HepG2 (cell line): Measurements from ENCODE around the gene HOXD9. TPM values are rescaled to one million over a fixed set of nuclear protein-coding genes. Genes with fewer than 3 reads are reported as not detected.
A peak's percentile ranks its signal among the peaks of the same experiment; 100 is the strongest.

ENCODE experiments used
- ARNTL ChIP-seq: sonication (generic); formaldehyde crosslinking; IDR thresholded peaks from 2 replicates; pipeline ENCODE4 v1.4.0; 2020; ENCODE audit warnings: mild to moderate bottlenecking, missing genetic modification reagents
- CAMTA2 ChIP-seq: sonication (generic); formaldehyde crosslinking; IDR thresholded peaks from 2 replicates; pipeline ENCODE4 v1.4.0; 2020; ENCODE audit warnings: mild to moderate bottlenecking, missing genetic modification reagents, borderline replicate concordance
- DPF2 ChIP-seq: sonication (generic); formaldehyde crosslinking; IDR thresholded peaks from 2 replicates; pipeline ENCODE4 v1.4.0; 2020; ENCODE audit warnings: mild to moderate bottlenecking, low read depth, missing genetic modification reagents, borderline replicate concordance
- ETS1 ChIP-seq: sonication (generic); formaldehyde crosslinking; IDR thresholded peaks from 2 replicates; pipeline ENCODE4 v1.4.0; 2020; ENCODE audit warnings: missing genetic modification reagents
- FOXO1 ChIP-seq: sonication (generic); formaldehyde crosslinking; IDR thresholded peaks from 2 replicates; pipeline ENCODE4 v1.4.0; 2020; ENCODE audit warnings: missing genetic modification reagents
- GATA4 ChIP-seq: sonication (generic); IDR thresholded peaks from 2 replicates; pipeline ENCODE4 v1.6.1; 2016; ENCODE audit warnings: antibody characterized with exemption, low read depth, borderline replicate concordance
- GATAD2A ChIP-seq: IDR thresholded peaks from 2 replicates; pipeline ENCODE4 v1.6.1; 2016
- MED8 ChIP-seq: sonication (generic); formaldehyde crosslinking; IDR thresholded peaks from 2 replicates; pipeline ENCODE4 v1.8.1; 2023; ENCODE audit warnings: mild to moderate bottlenecking, missing genetic modification reagents; ENCODE audit not compliant: insufficient replicate concordance
- MIER3 ChIP-seq: IDR thresholded peaks from 2 replicates; pipeline ENCODE4 v1.6.1; 2016; ENCODE audit warnings: missing compliant biosample characterization, borderline replicate concordance
- PLSCR1 ChIP-seq: sonication (generic); formaldehyde crosslinking; IDR thresholded peaks from 2 replicates; pipeline ENCODE4 v1.5.0; 2020; ENCODE audit warnings: missing genetic modification reagents, mild to moderate bottlenecking, borderline replicate concordance
- SP1 ChIP-seq, 2 experiments: fragments of 450-650 bp in 1 of 2; sonication (generic) in 1 of 2; formaldehyde crosslinking in 1 of 2; IDR thresholded peaks; 2 replicates each; pipeline versions ENCODE4 v1.4.0 to v1.6.1; 2016 to 2020; ENCODE audit warnings: missing genetic modification reagents in 1 of 2
- SP140L ChIP-seq: sonication (generic); formaldehyde crosslinking; IDR thresholded peaks from 2 replicates; pipeline ENCODE4 v1.4.0; 2020; ENCODE audit warnings: missing genetic modification reagents, borderline replicate concordance
- TOE1 ChIP-seq: sonication (generic); formaldehyde crosslinking; IDR thresholded peaks from 2 replicates; pipeline ENCODE4 v1.4.0; 2020; ENCODE audit warnings: mild to moderate bottlenecking, missing genetic modification reagents
- ZHX2 ChIP-seq, 2 experiments: sonication (generic) in 1 of 2; formaldehyde crosslinking in 1 of 2; IDR thresholded peaks; 2 replicates each; pipeline versions ENCODE4 v1.6.1 to v1.9.0; 2014 to 2022; ENCODE audit warnings: antibody characterized with exemption in 1 of 2, borderline replicate concordance in 1 of 2, inconsistent platforms in 1 of 2, low read depth in 1 of 2, missing genetic modification reagents in 1 of 2
- ZNF788 ChIP-seq: sonication (generic); formaldehyde crosslinking; IDR thresholded peaks from 2 replicates; pipeline ENCODE4 v1.5.0; 2020; ENCODE audit warnings: mild to moderate bottlenecking, missing genetic modification reagents, borderline replicate concordance
- polyA plus RNA-seq, 8 experiments: library from polyadenylated mRNA; depleted of rRNA in 3 of 8; stranded (reverse) in 7 of 8; unstranded in 1 of 8; fragments of >200 nt; fragmentation: Illumina TruSeq in 4 of 8; extraction: Trizol in 4 of 8; gene quantifications; 2 replicates each; pipeline versions ENCODE4 v1.2.1 to v1.2.3, GENCODE V29; 2011 to 2016; ENCODE audit warnings: low read depth in 4 of 8, missing spikeins in 1 of 8, mixed read lengths in 1 of 8; ENCODE audit not compliant: insufficient read depth in 1 of 8
- total RNA-seq, 5 experiments: library from RNA; depleted of rRNA; stranded (reverse); fragments of >200 nt; fragmentation: Illumina TruSeq; extraction: Trizol; gene quantifications; 2 replicates each; pipeline ENCODE4 v1.2.3, GENCODE V29; 2016; ENCODE audit warnings: low read depth in 1 of 5
- TF ChIP-seq, protein P1 (sequence below): sonication (generic); formaldehyde crosslinking; IDR thresholded peaks from 2 replicates; pipeline ENCODE4 v1.4.0; 2020; ENCODE audit warnings: mild to moderate bottlenecking, missing genetic modification reagents

The HOXD9 gene
- total and polyA plus RNA-seq, 2 of the 13 experiments (the other 11 are each of a cell fraction or from before 2014, with no cell fraction given): not detected

- TF ChIP-seq ZHX2 (IDR thresholded peaks at IDR 0.05; ENCODE audit: low read depth): no peak
- TF ChIP-seq ZHX2 (CRISPR knock-in tag; IDR thresholded peaks at IDR 0.05; ENCODE audit: borderline replicate concordance): peak; percentile 53; the same call in 1 of the 2 replicates
- TF ChIP-seq SP140L: no peak
- TF ChIP-seq MIER3 (CRISPR knock-in tag): peak; percentile 43; the same call in 1 of the 2 replicates
- peak; percentile 73 for TF ChIP-seq FOXO1 (CRISPR knock-in tag)
- TF ChIP-seq PLSCR1 (CRISPR knock-in tag): no peak
- no peak for TF ChIP-seq ETS1 (CRISPR knock-in tag)
- no peak; the same call in 1 of the 2 replicates for TF ChIP-seq ZNF788
- TF ChIP-seq, protein P1, sequence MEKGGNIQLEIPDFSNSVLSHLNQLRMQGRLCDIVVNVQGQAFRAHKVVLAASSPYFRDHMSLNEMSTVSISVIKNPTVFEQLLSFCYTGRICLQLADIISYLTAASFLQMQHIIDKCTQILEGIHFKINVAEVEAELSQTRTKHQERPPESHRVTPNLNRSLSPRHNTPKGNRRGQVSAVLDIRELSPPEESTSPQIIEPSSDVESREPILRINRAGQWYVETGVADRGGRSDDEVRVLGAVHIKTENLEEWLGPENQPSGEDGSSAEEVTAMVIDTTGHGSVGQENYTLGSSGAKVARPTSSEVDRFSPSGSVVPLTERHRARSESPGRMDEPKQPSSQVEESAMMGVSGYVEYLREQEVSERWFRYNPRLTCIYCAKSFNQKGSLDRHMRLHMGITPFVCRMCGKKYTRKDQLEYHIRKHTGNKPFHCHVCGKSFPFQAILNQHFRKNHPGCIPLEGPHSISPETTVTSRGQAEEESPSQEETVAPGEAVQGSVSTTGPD (CRISPR knock-in tag): peak; percentile 97
- TF ChIP-seq GATAD2A (CRISPR knock-in tag): peak; percentile 91
- no peak for TF ChIP-seq TOE1
- TF ChIP-seq CAMTA2 (CRISPR knock-in tag): no peak
- TF ChIP-seq SP1 (IDR thresholded peaks at IDR 0.05): no peak
- TF ChIP-seq SP1 (CRISPR knock-in tag; IDR thresholded peaks at IDR 0.05): no peak
- no peak for TF ChIP-seq ARNTL
- TF ChIP-seq DPF2: 0 out of 2 replicates have a peak, but pooled peaks have one; percentile 29
- TF ChIP-seq MED8 (CRISPR knock-in tag): no peak
- TF ChIP-seq GATA4: peak; percentile 46; the same call in 1 of the 2 replicates
These were observed 50.5 kb downstream of the HOXD9 start (continued) for GRCh38 chr2:176172895-176173566.
